22Rv1 (cell line): ENCODE results near the gene TENT5C.

Source experiments
- ZFX ChIP-seq: fragments of 450-650 bp; IDR thresholded peaks from 2 replicates; pipeline ENCODE4 v1.6.1; 2017; ENCODE audit warnings: antibody characterized with exemption, borderline replicate concordance
- TF ChIP-seq, protein P1 (sequence below): fragments of 450-650 bp; IDR thresholded peaks from 2 replicates; pipeline ENCODE4 v1.5.1; 2017; ENCODE audit warnings: mild to moderate bottlenecking

- TF ChIP-seq, protein P1, sequence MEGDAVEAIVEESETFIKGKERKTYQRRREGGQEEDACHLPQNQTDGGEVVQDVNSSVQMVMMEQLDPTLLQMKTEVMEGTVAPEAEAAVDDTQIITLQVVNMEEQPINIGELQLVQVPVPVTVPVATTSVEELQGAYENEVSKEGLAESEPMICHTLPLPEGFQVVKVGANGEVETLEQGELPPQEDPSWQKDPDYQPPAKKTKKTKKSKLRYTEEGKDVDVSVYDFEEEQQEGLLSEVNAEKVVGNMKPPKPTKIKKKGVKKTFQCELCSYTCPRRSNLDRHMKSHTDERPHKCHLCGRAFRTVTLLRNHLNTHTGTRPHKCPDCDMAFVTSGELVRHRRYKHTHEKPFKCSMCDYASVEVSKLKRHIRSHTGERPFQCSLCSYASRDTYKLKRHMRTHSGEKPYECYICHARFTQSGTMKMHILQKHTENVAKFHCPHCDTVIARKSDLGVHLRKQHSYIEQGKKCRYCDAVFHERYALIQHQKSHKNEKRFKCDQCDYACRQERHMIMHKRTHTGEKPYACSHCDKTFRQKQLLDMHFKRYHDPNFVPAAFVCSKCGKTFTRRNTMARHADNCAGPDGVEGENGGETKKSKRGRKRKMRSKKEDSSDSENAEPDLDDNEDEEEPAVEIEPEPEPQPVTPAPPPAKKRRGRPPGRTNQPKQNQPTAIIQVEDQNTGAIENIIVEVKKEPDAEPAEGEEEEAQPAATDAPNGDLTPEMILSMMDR = no peak
- TF ChIP-seq ZFX = no peak
Measured at GRCh38 chr1:117602862-117603261, 3.0 kb upstream of the TENT5C start.
